Measurements from ENCODE around the gene PRKACA.
A peak's percentile ranks its signal among the peaks of the same experiment; 100 is the strongest.

Gene PRKACA

GRCh38 chr19:14139944-14140343, 22.4 kb upstream of the PRKACA start:
- in situ Hi-C loops (cut with HindIII; ENCODE audit: low sequenced_read_pairs) = no loop called here
- DNase-seq (ENCODE audit: low read depth, low spot score) = no peak
- no peak overlapping the region for H3K4me3 ChIP-seq (ENCODE audit: low read depth, low read length)
- TF ChIP-seq CTCF (IDR thresholded peaks at IDR 0.05; ENCODE audit: low read depth, low read length) = no peak

- no peak for TF ChIP-seq CTCF (IDR thresholded peaks at IDR 0.05; ENCODE audit: low read depth, low read length)
- in situ Hi-C loops (cut with HindIII; ENCODE audit: low sequenced_read_pairs) = no loop called here
- DNase-seq (ENCODE audit: low read depth, low spot score) = peak; percentile 47
- no peak overlapping the region for H3K4me3 ChIP-seq (ENCODE audit: low read depth, low read length)
These were observed 21.2 kb upstream of the PRKACA start for GRCh38 chr19:14138576-14139265.

GRCh38 chr19:14136509-14137281, 19.1 kb upstream of the PRKACA start, which contains the start of gene ASF1B:
TSS of gene ASF1B (minus strand) at chr19:14136589. CDS start at chr19:14136456, 133 bp downstream.
- TF ChIP-seq CTCF (IDR thresholded peaks at IDR 0.05; ENCODE audit: low read depth, low read length) = peak; percentile 55
- in situ Hi-C loops (cut with HindIII; ENCODE audit: low sequenced_read_pairs) = no loop called here
- peak within 1 kb of the TSS; percentile 79 for H3K4me3 ChIP-seq (ENCODE audit: low read depth, low read length)
- peak; percentile 100 for DNase-seq (ENCODE audit: low read depth, low spot score)

GRCh38 chr19:14135985-14136508, 18.5 kb upstream of the PRKACA start:
- peak overlapping the region; percentile 67 for H3K4me3 ChIP-seq (ENCODE audit: low read depth, low read length)
- in situ Hi-C loops (cut with HindIII; ENCODE audit: low sequenced_read_pairs) = no loop called here
- no peak for DNase-seq (ENCODE audit: low read depth, low spot score)
- TF ChIP-seq CTCF (IDR thresholded peaks at IDR 0.05; ENCODE audit: low read depth, low read length) = no peak

GRCh38 chr19:14135355-14135754, 17.8 kb upstream of the PRKACA start:
- DNase-seq (ENCODE audit: low read depth, low spot score) = no peak
- in situ Hi-C loops (cut with HindIII; ENCODE audit: low sequenced_read_pairs) = no loop called here
- H3K4me3 ChIP-seq (ENCODE audit: low read depth, low read length) = peak overlapping the region; percentile 67
- TF ChIP-seq CTCF (IDR thresholded peaks at IDR 0.05; ENCODE audit: low read depth, low read length) = no peak

GRCh38 chr19:14127929-14128509, 10.5 kb upstream of the PRKACA start:
- TF ChIP-seq CTCF (IDR thresholded peaks at IDR 0.05; ENCODE audit: low read depth, low read length) = no peak
- no peak for DNase-seq (ENCODE audit: low read depth, low spot score)
- H3K4me3 ChIP-seq (ENCODE audit: low read depth, low read length) = no peak overlapping the region
- in situ Hi-C loops (cut with HindIII; ENCODE audit: low sequenced_read_pairs) = no loop called here

Data from astrocyte of the spinal cord (primary cell).